ENCODE measurements around the gene ZNF33B.
A peak's percentile ranks its signal among the peaks of the same experiment; 100 is the strongest.

ZNF33B gene

GRCh38 chr10:42637648-42638054 lies 719 bp downstream of the ZNF33B start:
- H3K36me3 Mint-ChIP-seq, result peaks cover 26% of the 10 kb centered on the region
- H3K4me3 Mint-ChIP-seq, result peak overlapping the region; percentile 99
- H3K27ac Mint-ChIP-seq, result peak overlapping the region; percentile 99
- no peaks in the 10 kb centered on the region for H3K27me3 Mint-ChIP-seq
- no peak for ATAC-seq
- H3K4me1 Mint-ChIP-seq, result peaks cover 36% of the 10 kb centered on the region
- H3K9me3 Mint-ChIP-seq, result no peaks in the 10 kb centered on the region

GRCh38 chr10:42637142-42637541 lies 1.2 kb downstream of the ZNF33B start:
- no peak for ATAC-seq
- no peaks in the 10 kb centered on the region for H3K27me3 Mint-ChIP-seq
- peaks cover 36% of the 10 kb centered on the region for H3K4me1 Mint-ChIP-seq
- no peaks in the 10 kb centered on the region for H3K9me3 Mint-ChIP-seq
- peaks cover 30% of the 10 kb centered on the region for H3K36me3 Mint-ChIP-seq
- peak overlapping the region; percentile 99 for H3K27ac Mint-ChIP-seq
- peak overlapping the region; percentile 21 for H3K4me3 Mint-ChIP-seq

DNA sequence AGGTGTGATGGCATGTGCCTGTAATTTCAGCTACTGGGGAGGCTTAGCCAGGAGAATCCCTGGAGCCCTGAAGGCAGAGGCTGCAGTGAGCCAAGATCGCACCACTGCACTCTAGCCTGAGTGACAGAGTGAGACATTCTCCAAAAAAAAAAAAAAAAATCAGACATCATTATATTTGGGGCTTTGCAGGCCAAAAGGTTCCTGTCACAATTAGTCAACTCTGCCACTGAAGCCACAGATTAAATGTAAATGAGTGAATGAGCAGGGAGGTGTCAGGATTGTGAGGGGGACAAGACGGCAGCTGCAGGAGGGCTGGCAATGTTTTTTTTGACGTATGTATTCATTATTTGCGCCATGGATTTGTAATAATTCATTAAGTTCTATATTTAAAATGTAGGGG lies 3.3 kb downstream of the ZNF33B start:
- H3K4me1 Mint-ChIP-seq, result peaks cover 43% of the 10 kb centered on the region
- no peaks in the 10 kb centered on the region for H3K27me3 Mint-ChIP-seq
- no peak for ATAC-seq
- H3K9me3 Mint-ChIP-seq, result no peaks in the 10 kb centered on the region
- H3K27ac Mint-ChIP-seq, result no peak overlapping the region
- no peak overlapping the region for H3K4me3 Mint-ChIP-seq
- H3K36me3 Mint-ChIP-seq, result peaks cover 45% of the 10 kb centered on the region

DNA sequence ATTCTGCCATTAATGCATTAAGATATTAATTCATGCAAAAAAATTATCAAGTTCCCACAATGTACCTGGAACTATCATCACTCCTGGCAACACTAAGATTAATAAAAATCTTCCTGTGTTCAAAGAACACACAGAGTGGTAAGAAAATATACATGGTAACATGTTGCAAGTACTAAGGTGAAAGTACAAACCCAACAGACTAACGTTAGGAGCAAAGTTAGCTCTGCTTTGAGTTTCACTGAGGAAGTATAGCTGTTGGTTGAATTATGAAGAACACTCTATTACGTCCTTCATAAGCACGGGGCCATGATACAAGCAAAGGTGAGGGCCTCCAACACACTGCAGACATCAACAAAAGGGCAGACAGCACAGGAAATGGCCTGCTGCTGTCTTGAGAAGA lies 5.8 kb downstream of the ZNF33B start:
- no peak overlapping the region for H3K4me3 Mint-ChIP-seq
- no peaks in the 10 kb centered on the region for H3K27me3 Mint-ChIP-seq
- no peaks in the 10 kb centered on the region for H3K9me3 Mint-ChIP-seq
- peaks cover 71% of the 10 kb centered on the region for H3K36me3 Mint-ChIP-seq
- H3K4me1 Mint-ChIP-seq, result peaks cover 46% of the 10 kb centered on the region
- ATAC-seq, result no peak
- no peak overlapping the region for H3K27ac Mint-ChIP-seq

GRCh38 chr10:42630537-42631134 lies 7.7 kb downstream of the ZNF33B start:
- H3K27me3 Mint-ChIP-seq, result no peaks in the 10 kb centered on the region
- no peak overlapping the region for H3K4me3 Mint-ChIP-seq
- ATAC-seq, result no peak
- H3K27ac Mint-ChIP-seq, result no peak overlapping the region
- H3K36me3 Mint-ChIP-seq, result peaks cover 83% of the 10 kb centered on the region
- H3K4me1 Mint-ChIP-seq, result peaks cover 31% of the 10 kb centered on the region
- no peaks in the 10 kb centered on the region for H3K9me3 Mint-ChIP-seq

DNA sequence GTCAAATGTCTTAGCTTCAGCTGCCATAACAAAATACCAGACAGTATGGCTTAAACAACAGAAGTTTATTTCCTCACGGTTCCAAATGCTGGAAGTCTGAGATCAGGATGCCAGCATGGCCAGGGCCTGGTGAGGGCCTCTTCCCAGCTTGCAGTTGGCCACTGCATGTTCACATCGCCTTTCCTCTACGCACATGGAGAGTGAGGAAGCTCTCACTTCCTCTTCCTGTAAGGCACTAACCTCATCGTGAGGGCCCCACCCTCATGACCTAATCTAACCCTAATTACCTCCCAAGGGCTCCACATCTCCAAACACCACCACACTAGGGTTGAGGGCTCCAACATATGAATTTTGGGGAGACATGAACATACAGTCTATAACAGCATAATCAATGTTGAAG lies 14.4 kb downstream of the ZNF33B start:
- no peak overlapping the region for H3K4me3 Mint-ChIP-seq
- no peaks in the 10 kb centered on the region for H3K27me3 Mint-ChIP-seq
- ATAC-seq, result no peak
- H3K36me3 Mint-ChIP-seq, result peaks cover 88% of the 10 kb centered on the region
- H3K4me1 Mint-ChIP-seq, result peaks cover 6% of the 10 kb centered on the region
- H3K27ac Mint-ChIP-seq, result no peak overlapping the region
- H3K9me3 Mint-ChIP-seq, result peaks cover 4% of the 10 kb centered on the region

DNA sequence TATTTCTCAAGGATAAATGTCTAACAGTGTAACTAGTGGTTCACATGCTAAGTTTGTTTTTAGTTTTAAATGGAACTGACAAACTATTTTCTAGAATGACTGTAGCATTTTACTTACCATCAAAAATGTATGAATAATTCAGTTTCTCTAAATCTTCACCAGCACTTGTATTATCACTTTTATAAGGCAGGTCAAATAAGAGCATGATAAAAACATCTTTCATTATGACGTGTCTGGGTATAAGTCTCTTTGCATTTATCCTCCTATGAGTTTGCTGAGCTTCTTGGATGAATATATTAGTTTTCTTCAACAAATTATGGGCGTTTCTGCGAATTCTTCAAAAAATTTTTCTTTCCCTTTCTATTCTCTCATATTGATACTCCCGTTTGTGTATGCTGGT lies 19.9 kb downstream of the ZNF33B start:
- no peak for ATAC-seq
- no peak overlapping the region for H3K27ac Mint-ChIP-seq
- no peaks in the 10 kb centered on the region for H3K9me3 Mint-ChIP-seq
- peaks cover 83% of the 10 kb centered on the region for H3K36me3 Mint-ChIP-seq
- H3K4me1 Mint-ChIP-seq, result peaks cover 6% of the 10 kb centered on the region
- no peaks in the 10 kb centered on the region for H3K27me3 Mint-ChIP-seq
- no peak overlapping the region for H3K4me3 Mint-ChIP-seq

DNA sequence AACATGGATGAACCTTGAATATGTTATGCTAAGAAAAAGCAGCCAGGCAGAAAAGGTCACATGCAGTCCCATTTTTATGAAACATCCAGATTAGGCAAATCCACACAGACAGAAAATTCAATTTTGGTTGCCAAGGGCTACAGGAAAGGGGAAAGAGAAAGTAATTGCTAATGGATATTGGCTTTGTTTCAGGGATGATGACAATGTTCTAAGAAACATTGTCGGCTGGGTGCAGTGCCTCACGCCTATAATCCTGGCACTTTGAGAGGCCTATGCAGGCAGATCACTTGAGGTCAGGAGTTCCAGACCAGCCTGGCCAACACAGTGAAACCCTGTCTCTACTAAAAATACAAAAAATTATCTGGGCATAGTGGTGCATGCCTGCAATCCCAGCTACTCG lies 23.0 kb downstream of the ZNF33B start:
- no peak overlapping the region for H3K4me3 Mint-ChIP-seq
- no peaks in the 10 kb centered on the region for H3K27me3 Mint-ChIP-seq
- H3K27ac Mint-ChIP-seq, result no peak overlapping the region
- no peaks in the 10 kb centered on the region for H3K4me1 Mint-ChIP-seq
- H3K36me3 Mint-ChIP-seq, result peaks cover 74% of the 10 kb centered on the region
- H3K9me3 Mint-ChIP-seq, result no peaks in the 10 kb centered on the region
- ATAC-seq, result no peak

DNA sequence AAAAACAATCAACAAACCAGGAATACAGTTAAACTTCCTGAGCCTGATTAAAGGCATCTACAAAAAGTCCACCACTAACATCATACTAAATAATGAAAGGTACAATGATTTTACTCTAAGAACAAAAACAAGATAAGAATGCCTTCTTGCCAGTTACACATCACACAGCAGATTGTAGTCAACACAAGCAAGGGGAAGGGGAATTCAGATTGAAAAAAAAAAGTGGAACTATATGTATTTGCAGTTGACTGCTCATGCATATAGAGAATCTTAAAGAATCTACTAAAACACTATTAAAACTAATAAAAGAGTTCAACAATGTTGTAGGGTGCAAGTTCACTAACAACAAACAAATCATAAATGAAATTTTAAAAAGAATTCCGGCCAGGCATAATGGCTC lies 28.5 kb downstream of the ZNF33B start:
- Mint-ChIP-seq H3K36me3 (peaks cover 76% of the 10 kb centered on the region), H3K4me3 (no peak overlapping the region), H3K27me3 (no peaks in the 10 kb centered on the region), H3K4me1 (peaks cover 23% of the 10 kb centered on the region), H3K27ac (peak overlapping the region; percentile 26), H3K9me3 (peaks cover 6% of the 10 kb centered on the region)
- no peak for ATAC-seq

GRCh38 chr10:42598249-42598873 lies 40.0 kb downstream of the ZNF33B start:
- Mint-ChIP-seq H3K9me3 (peaks cover 26% of the 10 kb centered on the region), H3K36me3 (peaks cover 88% of the 10 kb centered on the region), H3K4me1 (no peaks in the 10 kb centered on the region), H3K27ac (no peak overlapping the region), H3K27me3 (no peaks in the 10 kb centered on the region), H3K4me3 (no peak overlapping the region)
- ATAC-seq, result no peak

DNA sequence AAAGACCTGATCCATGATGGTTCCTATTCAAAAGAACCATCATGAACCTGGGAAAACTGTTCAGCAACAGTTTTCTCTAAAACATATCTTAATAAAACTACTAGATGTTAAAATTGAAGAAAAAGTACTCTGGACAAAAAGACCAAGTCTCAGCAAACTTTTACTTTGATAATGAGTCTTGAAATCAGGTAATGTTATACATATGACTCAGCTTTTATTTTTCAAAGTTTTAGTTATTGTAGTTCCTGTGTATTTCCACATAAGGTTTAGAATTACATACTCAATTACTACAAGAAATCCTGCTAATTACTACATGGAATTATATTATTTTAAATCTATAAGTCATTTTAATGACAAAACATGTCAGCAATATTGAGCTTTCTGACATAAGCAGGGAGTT lies 42.2 kb downstream of the ZNF33B start:
- no peaks in the 10 kb centered on the region for H3K4me1 Mint-ChIP-seq
- peaks cover 34% of the 10 kb centered on the region for H3K9me3 Mint-ChIP-seq
- no peak overlapping the region for H3K27ac Mint-ChIP-seq
- no peaks in the 10 kb centered on the region for H3K27me3 Mint-ChIP-seq
- no peak overlapping the region for H3K4me3 Mint-ChIP-seq
- peaks cover 89% of the 10 kb centered on the region for H3K36me3 Mint-ChIP-seq
- no peak for ATAC-seq

- no peak for ATAC-seq
Measured at GRCh38 chr10:42594246-42594650, 44.1 kb downstream of the ZNF33B start.

GRCh38 chr10:42593284-42593683 lies 45.1 kb downstream of the ZNF33B start:
- no peak overlapping the region for H3K4me3 Mint-ChIP-seq
- no peaks in the 10 kb centered on the region for H3K4me1 Mint-ChIP-seq
- peaks cover 39% of the 10 kb centered on the region for H3K9me3 Mint-ChIP-seq
- H3K27ac Mint-ChIP-seq, result no peak overlapping the region
- no peaks in the 10 kb centered on the region for H3K27me3 Mint-ChIP-seq
- H3K36me3 Mint-ChIP-seq, result peaks cover 87% of the 10 kb centered on the region
- no peak for ATAC-seq

More at GRCh38 chr10:42594246-42594650, 44.1 kb downstream of the ZNF33B start:
- Mint-ChIP-seq H3K36me3 (peaks cover 87% of the 10 kb centered on the region), H3K27me3 (no peaks in the 10 kb centered on the region), H3K9me3 (peaks cover 37% of the 10 kb centered on the region), H3K27ac (no peak overlapping the region), H3K4me1 (no peaks in the 10 kb centered on the region), H3K4me3 (no peak overlapping the region)

GRCh38 chr10:42583828-42584227 lies 54.5 kb downstream of the ZNF33B start:
- Mint-ChIP-seq H3K36me3 (peaks cover 46% of the 10 kb centered on the region), H3K9me3 (peaks cover 18% of the 10 kb centered on the region), H3K4me1 (no peaks in the 10 kb centered on the region), H3K4me3 (no peak overlapping the region), H3K27me3 (no peaks in the 10 kb centered on the region), H3K27ac (no peak overlapping the region)
- no peak for ATAC-seq

DNA sequence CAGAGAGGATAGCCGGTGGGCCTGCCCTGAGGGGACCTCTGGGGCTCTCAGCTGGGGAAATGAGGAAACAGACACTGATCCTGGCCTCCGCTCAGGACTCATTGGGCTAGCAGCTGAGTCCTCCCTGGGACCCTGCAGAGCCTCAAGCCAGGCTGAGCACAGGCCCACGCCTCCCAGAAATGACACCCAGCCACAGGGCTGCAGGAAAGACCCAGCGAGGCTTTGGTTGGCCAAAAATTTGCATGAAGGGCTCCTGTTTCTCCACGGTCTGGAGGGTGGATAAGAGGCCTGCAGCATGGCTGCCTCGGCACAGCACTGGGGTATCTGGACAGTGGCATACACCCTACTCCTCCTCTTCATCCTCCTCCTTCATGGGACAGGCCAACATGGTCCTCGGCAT lies 60.4 kb downstream of the ZNF33B start:
- no peak overlapping the region for H3K4me3 Mint-ChIP-seq
- peaks cover 6% of the 10 kb centered on the region for H3K36me3 Mint-ChIP-seq
- H3K9me3 Mint-ChIP-seq, result peaks cover 4% of the 10 kb centered on the region
- peak; percentile 36 for ATAC-seq
- no peak overlapping the region for H3K27ac Mint-ChIP-seq
- no peaks in the 10 kb centered on the region for H3K27me3 Mint-ChIP-seq
- H3K4me1 Mint-ChIP-seq, result no peaks in the 10 kb centered on the region

GRCh38 chr10:42576338-42576737 lies 62.0 kb downstream of the ZNF33B start:
- H3K27me3 Mint-ChIP-seq, result no peaks in the 10 kb centered on the region
- H3K4me3 Mint-ChIP-seq, result no peak overlapping the region
- no peak for ATAC-seq
- no peaks in the 10 kb centered on the region for H3K36me3 Mint-ChIP-seq
- H3K27ac Mint-ChIP-seq, result no peak overlapping the region
- no peaks in the 10 kb centered on the region for H3K4me1 Mint-ChIP-seq
- H3K9me3 Mint-ChIP-seq, result peaks cover 1% of the 10 kb centered on the region
